ENCODE measurements around the gene POU2F3.

Gene POU2F3

DNA sequence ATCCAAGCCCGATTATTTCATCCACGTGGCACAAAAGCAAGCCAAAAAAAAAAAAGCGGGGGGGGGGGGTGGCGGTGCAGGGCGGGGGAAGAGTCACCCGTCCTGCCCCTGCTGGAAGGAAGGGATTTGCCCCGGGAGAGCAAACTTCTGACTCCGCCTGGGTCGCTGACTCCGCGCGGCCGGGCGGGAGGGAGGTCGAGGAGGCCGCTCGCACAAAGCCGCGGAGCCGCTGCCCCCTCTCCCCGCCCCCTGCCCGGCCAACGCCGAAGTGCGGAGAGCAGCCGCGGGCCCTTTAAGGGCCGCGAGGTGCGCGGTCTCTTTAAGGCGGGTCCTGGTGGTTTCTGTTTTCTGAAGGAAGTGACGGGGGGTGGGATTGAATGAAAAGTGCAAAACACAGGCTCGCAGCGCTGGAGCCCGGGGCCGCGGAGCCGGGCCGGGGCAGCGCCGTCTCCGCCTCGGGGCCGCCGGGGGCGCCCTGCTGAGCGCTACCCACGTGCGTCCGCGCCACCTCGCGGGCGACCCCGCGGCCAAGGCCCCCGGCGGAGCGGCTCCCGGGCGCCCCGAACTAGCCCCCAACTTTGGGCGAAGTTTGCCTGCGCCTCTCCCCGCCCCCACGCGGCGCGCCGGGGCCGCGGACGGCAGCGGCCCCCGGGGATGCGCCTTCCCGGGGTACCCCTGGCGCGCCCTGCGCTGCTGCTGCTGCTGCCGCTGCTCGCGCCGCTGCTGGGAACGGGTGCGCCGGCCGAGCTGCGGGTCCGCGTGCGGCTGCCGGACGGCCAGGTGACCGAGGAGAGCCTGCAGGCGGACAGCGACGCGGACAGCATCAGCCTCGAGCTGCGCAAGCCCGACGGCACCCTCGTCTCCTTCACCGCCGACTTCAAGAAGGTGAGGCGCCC is 29.1 kb upstream of the POU2F3 start, which contains the start of gene OAF:
OAF (plus strand) TSS at position 407 of the 896 bp plus-strand sequence; CDS start at position 655, 248 bp downstream.
- peak; percentile 81 for DNase-seq (ENCODE audit: low spot score)

- DNase-seq (ENCODE audit: low spot score) = peak; percentile 21
Measured at GRCh38 chr11:120211522-120212258, 28.2 kb upstream of the POU2F3 start.

- no peak for DNase-seq (ENCODE audit: low spot score)
Measured at GRCh38 chr11:120212259-120212878, 27.6 kb upstream of the POU2F3 start.

GRCh38 chr11:120212926-120213325 is 27.0 kb upstream of the POU2F3 start:
- no peak for DNase-seq (ENCODE audit: low spot score)

DNA sequence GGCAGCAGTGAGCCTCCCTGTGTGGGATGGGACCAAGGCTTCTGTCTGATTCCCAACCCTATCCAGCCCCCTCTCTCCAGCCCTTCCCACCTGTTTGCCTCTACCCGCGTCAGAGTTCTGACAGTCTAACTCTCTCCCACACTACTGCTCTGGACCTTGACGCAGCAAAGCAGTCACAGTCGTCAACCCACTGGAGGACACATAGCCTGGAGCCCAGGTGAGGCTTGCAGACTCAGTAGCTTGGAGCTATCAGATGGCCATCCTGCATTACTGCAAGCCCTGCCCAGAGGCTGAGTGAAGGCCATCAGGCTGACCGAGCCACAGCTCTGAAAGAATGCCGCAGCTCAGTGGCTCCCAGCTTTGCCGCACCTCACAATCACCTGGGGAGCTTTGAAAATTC is 25.4 kb upstream of the POU2F3 start:
- DNase-seq (ENCODE audit: low spot score) = no peak

DNA sequence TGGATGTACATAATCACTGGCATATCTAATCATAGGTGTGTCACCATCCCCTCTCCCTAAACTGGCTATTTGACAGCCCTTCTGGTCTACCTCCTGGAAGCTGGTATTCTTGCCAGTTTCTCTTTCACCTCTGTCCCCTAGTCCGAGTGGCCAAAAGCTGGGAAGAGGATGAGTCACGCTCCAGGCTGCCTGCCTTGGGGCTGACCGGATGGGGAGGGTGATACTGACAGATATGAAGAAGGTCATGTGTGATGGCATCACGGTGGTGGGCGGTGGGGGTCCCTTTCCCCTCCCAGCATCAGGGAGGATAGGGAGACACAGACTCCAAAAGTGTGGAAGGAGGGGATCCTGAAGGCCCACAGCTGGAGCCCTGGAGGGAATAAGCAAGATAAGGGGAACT is 24.3 kb upstream of the POU2F3 start:
- DNase-seq (ENCODE audit: low spot score) = peak; percentile 65

DNA sequence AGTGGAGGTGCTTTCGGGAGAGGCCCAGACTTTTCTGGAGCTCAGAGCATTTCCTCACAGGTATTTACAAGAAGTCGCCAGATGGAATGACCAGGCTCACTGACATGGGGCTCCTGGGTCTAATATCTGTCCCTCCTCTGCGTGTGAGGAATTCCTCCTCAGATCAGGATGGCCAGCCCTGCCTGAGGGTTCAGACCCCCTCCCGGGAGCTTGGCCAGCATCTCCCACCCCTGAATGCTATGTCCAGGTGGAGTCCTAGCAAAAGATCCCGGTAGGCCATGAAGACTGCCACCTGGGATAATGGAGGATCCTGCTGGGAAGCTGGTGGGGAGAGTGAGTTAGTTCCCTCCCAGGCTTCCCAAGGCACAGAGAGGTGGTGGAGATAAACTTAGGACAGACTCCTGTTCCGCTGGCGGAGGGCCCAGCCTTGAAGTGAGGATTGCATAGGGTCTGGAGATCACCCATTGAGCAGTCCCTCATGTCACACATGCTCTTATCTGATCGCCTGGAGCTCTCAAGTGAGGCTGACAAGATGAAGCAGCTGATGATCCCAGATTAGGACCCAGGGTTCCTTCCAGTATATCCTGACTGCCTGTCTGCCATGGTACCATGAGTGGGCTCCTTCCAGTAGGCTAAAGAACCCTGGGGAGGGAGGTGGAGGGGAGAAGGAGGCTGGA is 23.4 kb upstream of the POU2F3 start:
- no peak for DNase-seq (ENCODE audit: low spot score)

DNA sequence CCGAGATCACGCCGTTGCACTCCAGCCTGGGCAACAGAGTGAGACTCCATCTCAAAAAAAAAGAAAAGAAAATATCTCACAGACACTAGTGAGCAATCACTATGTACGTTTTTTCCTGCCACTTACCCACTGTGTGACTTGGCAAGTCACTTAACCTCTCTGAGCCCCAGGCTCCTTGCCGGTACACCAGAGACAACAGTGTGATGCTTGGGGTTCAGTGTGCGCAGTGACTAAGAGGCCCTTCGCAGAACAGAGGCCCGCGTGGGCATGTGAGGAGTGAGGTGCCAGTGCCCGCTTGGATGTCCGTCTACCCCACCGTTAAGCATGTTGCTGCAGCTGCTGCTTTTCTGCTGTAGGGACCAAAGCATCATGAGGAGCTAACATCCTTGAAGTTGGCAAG is 22.4 kb upstream of the POU2F3 start:
- no peak for DNase-seq (ENCODE audit: low spot score)

GRCh38 chr11:120217941-120218694 is 21.8 kb upstream of the POU2F3 start:
- DNase-seq (ENCODE audit: low spot score) = no peak

GRCh38 chr11:120218695-120219033 is 21.3 kb upstream of the POU2F3 start:
- DNase-seq (ENCODE audit: low spot score) = no peak

DNA sequence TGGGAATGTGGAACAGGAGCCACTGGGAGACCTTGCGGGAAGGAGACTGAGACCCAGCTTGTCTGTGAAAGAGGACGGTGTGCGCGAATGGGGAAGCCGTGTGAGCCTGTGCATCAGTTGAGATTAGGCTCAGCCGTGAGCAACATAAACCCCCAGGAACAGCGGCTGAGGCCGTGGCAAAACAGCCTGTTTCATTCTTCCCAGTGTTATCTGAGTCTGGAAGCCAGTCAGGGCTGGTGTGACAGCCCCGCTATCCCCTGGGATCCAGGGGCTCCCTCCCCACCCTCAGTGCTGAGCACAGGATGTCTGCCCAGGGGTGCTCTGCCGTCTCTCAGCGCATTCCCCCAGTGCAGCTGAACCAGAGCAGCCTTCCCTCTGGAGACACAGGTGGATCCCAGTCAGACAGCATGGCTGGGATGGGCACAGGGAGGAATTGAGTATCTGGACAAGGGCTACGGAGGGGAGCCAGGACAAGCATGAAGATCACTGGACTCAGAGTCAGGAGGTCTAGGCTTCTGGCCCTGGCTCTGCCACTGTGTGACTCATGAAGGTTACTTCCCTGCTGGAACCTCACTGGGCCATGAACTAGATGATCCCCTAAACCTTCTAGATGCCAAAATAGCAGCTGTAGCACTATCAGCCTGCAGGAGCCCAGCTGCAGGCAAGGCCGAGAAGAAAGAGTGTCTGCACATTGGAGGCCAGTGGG is 20.6 kb upstream of the POU2F3 start:
- DNase-seq (ENCODE audit: low spot score) = no peak

DNA sequence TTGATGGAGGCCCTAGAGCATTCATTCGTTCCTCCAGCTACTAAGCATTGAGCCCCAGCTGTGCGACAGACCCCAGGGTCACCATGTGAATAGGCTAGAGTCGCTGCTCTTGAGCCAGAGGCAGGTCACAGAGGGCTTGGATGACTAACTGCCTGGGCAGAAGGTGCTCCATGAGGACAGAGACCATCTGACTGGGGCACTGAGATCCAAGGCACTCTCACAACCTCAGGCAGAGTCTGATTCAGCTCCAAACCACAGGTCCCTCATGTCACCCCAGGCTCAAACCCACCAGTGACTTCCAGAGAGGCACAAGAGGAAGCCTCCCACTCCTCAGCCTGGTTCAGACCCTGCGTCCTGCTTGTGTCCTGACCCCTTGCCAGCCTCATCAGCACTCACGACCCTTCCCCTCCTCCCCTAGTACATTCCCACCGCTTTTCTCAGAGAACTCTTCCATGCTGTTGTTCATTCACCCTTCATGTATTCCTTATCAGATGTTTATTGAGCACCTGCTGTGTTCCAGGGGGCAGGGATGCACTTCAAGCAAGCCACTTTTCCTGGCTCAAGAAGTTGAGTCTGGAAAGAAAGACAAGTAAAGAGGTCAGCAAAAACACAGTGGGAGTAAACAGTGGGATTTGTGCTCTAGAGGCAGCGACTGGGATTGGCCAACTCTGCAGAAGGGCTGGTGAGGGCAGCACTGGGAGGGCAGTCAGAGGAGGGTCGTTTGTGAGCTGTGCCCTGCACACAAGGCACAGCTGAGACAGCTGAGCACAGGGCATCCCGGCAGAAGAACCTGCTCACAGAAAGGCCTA is 19.8 kb upstream of the POU2F3 start:
- no peak for DNase-seq (ENCODE audit: low spot score)

DNA sequence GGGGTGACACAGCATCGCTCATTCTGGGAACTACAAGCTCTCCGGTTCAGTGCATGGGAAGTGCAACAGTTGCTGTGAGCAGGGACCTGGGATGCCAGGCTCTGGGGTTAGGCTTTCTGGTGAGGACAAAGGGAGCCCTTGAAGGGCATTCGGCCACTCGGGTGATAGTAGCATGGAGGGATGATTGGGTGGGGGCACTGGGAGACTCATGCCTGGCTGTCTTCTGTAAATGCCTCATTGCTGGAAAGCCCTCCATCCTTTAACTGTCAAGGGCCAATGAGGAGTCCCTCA is 19.2 kb upstream of the POU2F3 start:
- DNase-seq (ENCODE audit: low spot score) = no peak

GRCh38 chr11:120221115-120221752 is 18.7 kb upstream of the POU2F3 start:
- DNase-seq (ENCODE audit: low spot score) = no peak

- DNase-seq (ENCODE audit: low spot score) = no peak
Measured at GRCh38 chr11:120222916-120223315, 17.0 kb upstream of the POU2F3 start.

GRCh38 chr11:120223793-120224192 is 16.1 kb upstream of the POU2F3 start:
- no peak for DNase-seq (ENCODE audit: low spot score)

GRCh38 chr11:120224361-120224760 is 15.6 kb upstream of the POU2F3 start:
- DNase-seq (ENCODE audit: low spot score) = no peak

- DNase-seq (ENCODE audit: low spot score) = no peak
Measured at GRCh38 chr11:120224972-120225909, 14.7 kb upstream of the POU2F3 start.

DNA sequence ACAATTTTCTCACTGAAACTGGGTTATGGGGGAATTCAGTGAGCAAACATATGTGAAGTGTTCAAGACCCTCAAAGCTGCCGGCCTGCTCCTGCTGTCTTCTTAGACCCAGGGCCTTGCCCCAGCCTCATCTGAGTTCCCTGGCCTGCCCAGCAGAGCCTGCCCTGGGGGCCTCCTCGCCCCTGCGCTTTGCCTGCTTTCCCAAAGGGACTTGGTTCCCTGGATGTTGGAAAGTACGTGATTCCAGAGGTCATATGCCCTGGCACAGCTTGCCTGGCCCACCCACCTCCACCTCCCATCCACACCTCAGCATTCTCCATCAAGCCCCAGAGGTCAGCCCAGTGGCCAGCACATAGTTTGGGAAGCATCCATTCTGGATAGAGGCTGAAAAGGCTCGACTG is 13.7 kb upstream of the POU2F3 start:
- no peak for DNase-seq (ENCODE audit: low spot score)

Data from AG08395 (cell line).